H9 (cell line): ENCODE results near the gene IRF4. TPM values are rescaled to one million over a fixed set of nuclear protein-coding genes. Genes with fewer than 3 reads are reported as not detected.

ENCODE experiments used
- DNase-seq: peaks from one replicate; pipeline ENCODE4 v3.0.0-alpha.2; 2017
- H2AFZ ChIP-seq: one replicate; pipeline ENCODE4 v1.6.1; 2013; ENCODE audit warnings: mild to moderate bottlenecking, low read length, control low read depth, moderate library complexity
- H2AK5ac ChIP-seq: 2 replicates; pipeline ENCODE4 v1.6.1; 2013; ENCODE audit warnings: low read length, control low read depth, mixed read lengths; ENCODE audit not compliant: insufficient read length
- H2BK120ac ChIP-seq: one replicate; pipeline ENCODE4 v1.6.1; 2013; ENCODE audit warnings: low read depth, mild to moderate bottlenecking, low read length, control low read depth, inconsistent platforms; ENCODE audit not compliant: poor library complexity, severe bottlenecking
- H2BK12ac ChIP-seq: 2 replicates; pipeline ENCODE4 v1.6.1; 2013; ENCODE audit warnings: low read length, control low read depth, mixed read lengths, low read depth; ENCODE audit not compliant: insufficient read length
- H2BK15ac ChIP-seq: 2 replicates; pipeline ENCODE4 v1.6.1; 2013; ENCODE audit warnings: low read depth, low read length, control low read depth
- H2BK20ac ChIP-seq: one replicate; pipeline ENCODE4 v1.6.1; 2013; ENCODE audit warnings: low read depth, mild to moderate bottlenecking, low read length, control low read depth, inconsistent platforms; ENCODE audit not compliant: poor library complexity, severe bottlenecking
- H2BK5ac ChIP-seq: 2 replicates; pipeline ENCODE4 v1.6.1; 2013; ENCODE audit warnings: low read length, control low read depth, mixed read lengths; ENCODE audit not compliant: insufficient read length
- H3K14ac ChIP-seq: 2 replicates; pipeline ENCODE4 v1.6.1; 2013; ENCODE audit warnings: low read length, control low read depth; ENCODE audit not compliant: insufficient read depth
- H3K18ac ChIP-seq: 2 replicates; pipeline ENCODE4 v1.6.1; 2013; ENCODE audit warnings: low read depth, mild to moderate bottlenecking, mixed read lengths, low read length, control low read depth; ENCODE audit not compliant: insufficient read length
- H3K23ac ChIP-seq: 2 replicates; pipeline ENCODE4 v1.6.1; 2013; ENCODE audit warnings: low read length, control low read depth, mixed read lengths, low read depth; ENCODE audit not compliant: insufficient read length
- H3K23me2 ChIP-seq: 2 replicates; pipeline ENCODE4 v1.6.1; 2013; ENCODE audit warnings: low read depth, mild to moderate bottlenecking, mixed read lengths, low read length, control low read depth; ENCODE audit not compliant: insufficient read length, poor library complexity, severe bottlenecking
- H3K27ac ChIP-seq: 2 replicates; pipeline ENCODE4 v1.5.1; 2013; ENCODE audit warnings: low read length, control low read depth, mixed read lengths, low read depth; ENCODE audit not compliant: insufficient read length
- H3K27me3 ChIP-seq: 2 replicates; pipeline ENCODE4 v1.6.1; 2013; ENCODE audit warnings: low read length, control low read depth, inconsistent platforms; ENCODE audit not compliant: insufficient read depth
- H3K4ac ChIP-seq: 2 replicates; pipeline ENCODE4 v1.6.1; 2013; ENCODE audit warnings: low read depth, mild to moderate bottlenecking, control low read depth, inconsistent platforms, low read length, moderate library complexity
- H3K4me1 ChIP-seq: 2 replicates; pipeline ENCODE4 v1.6.1; 2013; ENCODE audit warnings: low read length, control low read depth, inconsistent platforms; ENCODE audit not compliant: insufficient read depth
- H3K4me2 ChIP-seq: 2 replicates; pipeline ENCODE4 v1.6.1; 2013; ENCODE audit warnings: low read length, control low read depth, mixed read lengths; ENCODE audit not compliant: insufficient read length, insufficient read depth
- H3K56ac ChIP-seq: 2 replicates; pipeline ENCODE4 v1.6.1; 2013; ENCODE audit warnings: low read depth, mild to moderate bottlenecking, mixed read lengths, low read length, control low read depth; ENCODE audit not compliant: insufficient read length
- H3K79me1 ChIP-seq: 2 replicates; pipeline ENCODE4 v1.6.1; 2013; ENCODE audit warnings: low read depth, mild to moderate bottlenecking, moderate library complexity, low read length, control low read depth, inconsistent platforms; ENCODE audit not compliant: insufficient read depth, poor library complexity, severe bottlenecking
- H3K79me2 ChIP-seq: 2 replicates; pipeline ENCODE4 v1.6.1; 2013; ENCODE audit warnings: low read length, control low read depth, inconsistent platforms; ENCODE audit not compliant: insufficient read depth
- H3K9ac ChIP-seq: 2 replicates; pipeline ENCODE4 v1.6.1; 2013; ENCODE audit warnings: low read length, control low read depth, mixed read lengths; ENCODE audit not compliant: insufficient read length; ENCODE audit errors: extremely low read depth
- H3K9me3 ChIP-seq: one replicate; pipeline ENCODE4 v1.6.1; 2013; ENCODE audit warnings: low read depth, low read length, inconsistent platforms; ENCODE audit not compliant: control insufficient read depth
- H3T11ph ChIP-seq: one replicate; pipeline ENCODE4 v1.6.1; 2013; ENCODE audit warnings: mild to moderate bottlenecking, low read length, control low read depth, inconsistent platforms
- H4K20me1 ChIP-seq: one replicate; pipeline ENCODE4 v1.6.1; 2013; ENCODE audit not compliant: control insufficient read depth, insufficient read length, insufficient read depth
- H4K5ac ChIP-seq: 2 replicates; pipeline ENCODE4 v1.6.1; 2013; ENCODE audit warnings: low read depth, mild to moderate bottlenecking, mixed read lengths, low read length, control low read depth; ENCODE audit not compliant: insufficient read length
- H4K8ac ChIP-seq: replicated peaks from 2 replicates; pipeline ENCODE4 v1.6.1; 2013; ENCODE audit warnings: low read length, control low read depth, mixed read lengths, low read depth; ENCODE audit not compliant: insufficient read length
- H4K91ac ChIP-seq: 2 replicates; pipeline ENCODE4 v1.6.1; 2013; ENCODE audit warnings: low read depth, mild to moderate bottlenecking, moderate library complexity, mixed read lengths, low read length, control low read depth; ENCODE audit not compliant: insufficient read length
- H3K27ac Mint-ChIP-seq, 3 experiments: 2 replicates in 2 of 3; 3 replicates in 1 of 3; pipeline ENCODE4 v1.8.0; 2020 to 2021; ENCODE audit warnings: mixed read lengths in 3 of 3, mild to moderate bottlenecking in 1 of 3, moderate library complexity in 1 of 3
- H3K27me3 Mint-ChIP-seq: 2 replicates; pipeline ENCODE4 v1.8.0; 2021; ENCODE audit warnings: low read depth, mild to moderate bottlenecking, moderate library complexity, mixed read lengths
- H3K36me3 Mint-ChIP-seq, 3 experiments: 2 replicates in 2 of 3; 3 replicates in 1 of 3; pipeline ENCODE4 v1.8.0; 2020 to 2021; ENCODE audit warnings: low read depth in 3 of 3, mixed read lengths in 3 of 3; ENCODE audit not compliant: insufficient read depth in 1 of 3
- H3K4me1 Mint-ChIP-seq, 2 experiments: 2 replicates each; pipeline ENCODE4 v1.8.0; 2020; ENCODE audit warnings: mixed read lengths in 2 of 2
- H3K4me3 Mint-ChIP-seq, 2 experiments: 2 replicates in 1 of 2; 3 replicates in 1 of 2; pipeline ENCODE4 v1.8.0; 2020 to 2021; ENCODE audit warnings: mild to moderate bottlenecking in 2 of 2, mixed read lengths in 2 of 2, moderate library complexity in 1 of 2
- H3K9me3 Mint-ChIP-seq, 2 experiments: 2 replicates in 1 of 2; 3 replicates in 1 of 2; pipeline ENCODE4 v1.8.0; 2020; ENCODE audit warnings: mild to moderate bottlenecking in 2 of 2, mixed read lengths in 2 of 2, moderate library complexity in 1 of 2
- CTCF ChIP-seq: fragments of 200-600 bp; sonication (generic); conservative IDR thresholded peaks from 3 replicates; pipeline ENCODE4 v1.8.0; 2021; ENCODE audit warnings: antibody characterized with exemption, mild to moderate bottlenecking
- WGBS: extraction: QIAGEN DNeasy Blood & Tissue Kit; methylation state at CpG from one replicate; pipeline ENCODE4 v1.1.7; 2013; ENCODE audit warnings: missing lambda C conversion rate, low lambda C conversion rate, mixed read lengths; ENCODE audit not compliant: insufficient read length; ENCODE audit errors: extremely low coverage; 5-methylcytosine and 5-hydroxymethylcytosine counted together
- total RNA-seq: library from RNA; stranded (reverse); gene quantifications from 2 replicates; pipeline ENCODE4 v1.2.1, GENCODE V29; 2021

The IRF4 gene
- total RNA-seq, 1 experiment from 2014 or later = 0.31 TPM

GRCh38 chr6:358847-359246 is 32.7 kb upstream of the IRF4 start:
- H4K5ac ChIP-seq = no peak overlapping the region
- H3K27me3 ChIP-seq = no peaks in the 10 kb centered on the region
- no peak for DNase-seq
- no peak overlapping the region for H3K56ac ChIP-seq
- Mint-ChIP-seq H3K27ac (no peak overlapping the region), H3K36me3 (peaks cover 16 to 24% (median 20%) of the 10 kb centered on the region in 3 experiments), H3K4me1 (no peaks in the 10 kb centered on the region), H3K4me3 (no peak overlapping the region), H3K27me3 (peaks cover 9% of the 10 kb centered on the region), H3K9me3 (peaks cover 93 to 99% of the 10 kb centered on the region in 2 experiments)
- TF ChIP-seq CTCF = no peak
- H4K8ac ChIP-seq = no peak overlapping the region
- H3K9ac ChIP-seq = no peak overlapping the region
- no peak overlapping the region for H3K14ac ChIP-seq
- no peak overlapping the region for H3K4ac ChIP-seq
- no peaks in the 10 kb centered on the region for H3K79me2 ChIP-seq
- H3K27ac ChIP-seq = no peak overlapping the region
- H3T11ph ChIP-seq = no peak overlapping the region
- H2BK15ac ChIP-seq = no peak overlapping the region
- H3K79me1 ChIP-seq = no peaks in the 10 kb centered on the region
- no peak overlapping the region for H2AFZ ChIP-seq
- WGBS = no CpG with 5 or more reads among the region's 8 CpGs
- H2BK5ac ChIP-seq = no peak overlapping the region
- H2AK5ac ChIP-seq = no peak overlapping the region
- no peak overlapping the region for H3K4me2 ChIP-seq
- H2BK20ac ChIP-seq = no peak overlapping the region
- no peaks in the 10 kb centered on the region for H3K23me2 ChIP-seq
- H2BK12ac ChIP-seq = no peak overlapping the region
- peaks cover 77% of the 10 kb centered on the region for H3K9me3 ChIP-seq
- H3K4me1 ChIP-seq = no peaks in the 10 kb centered on the region
- H4K91ac ChIP-seq = no peak overlapping the region
- H3K23ac ChIP-seq = no peak overlapping the region
- H3K18ac ChIP-seq = no peak overlapping the region
- no peak overlapping the region for H2BK120ac ChIP-seq
- H4K20me1 ChIP-seq = no peaks in the 10 kb centered on the region
